BLaER1 (cell line): ENCODE measurements around the gene OSBPL1A.

Experiments
- H3K27ac ChIP-seq: shearing (Covaris generic); formaldehyde crosslinking; 2 replicates; pipeline ENCODE4 v1.8.1; 2022
- H3K27me3 ChIP-seq: shearing (Covaris generic); formaldehyde crosslinking; 2 replicates; pipeline ENCODE4 v1.8.1; 2022
- H3K36me3 ChIP-seq: shearing (Covaris generic); formaldehyde crosslinking; 2 replicates; pipeline ENCODE4 v1.8.1; 2022
- H3K4me1 ChIP-seq: shearing (Covaris generic); formaldehyde crosslinking; 2 replicates; pipeline ENCODE4 v1.8.1; 2022
- H3K4me2 ChIP-seq: shearing (Covaris generic); formaldehyde crosslinking; 2 replicates; pipeline ENCODE4 v1.8.1; 2022
- H3K4me3 ChIP-seq: shearing (Covaris generic); formaldehyde crosslinking; 2 replicates; pipeline ENCODE4 v1.8.1; 2022
- H3K9ac ChIP-seq: shearing (Covaris generic); formaldehyde crosslinking; 2 replicates; pipeline ENCODE4 v1.8.1; 2022
- H3K9me3 ChIP-seq: shearing (Covaris generic); formaldehyde crosslinking; 2 replicates; pipeline ENCODE4 v1.8.1; 2022
- H4K20me1 ChIP-seq: shearing (Covaris generic); formaldehyde crosslinking; 2 replicates; pipeline ENCODE4 v1.8.1; 2022
- Cebpa-rat ChIP-seq: shearing (Covaris generic); IDR thresholded peaks from 2 replicates; pipeline ENCODE4 v1.8.1; 2022

Gene OSBPL1A

DNA sequence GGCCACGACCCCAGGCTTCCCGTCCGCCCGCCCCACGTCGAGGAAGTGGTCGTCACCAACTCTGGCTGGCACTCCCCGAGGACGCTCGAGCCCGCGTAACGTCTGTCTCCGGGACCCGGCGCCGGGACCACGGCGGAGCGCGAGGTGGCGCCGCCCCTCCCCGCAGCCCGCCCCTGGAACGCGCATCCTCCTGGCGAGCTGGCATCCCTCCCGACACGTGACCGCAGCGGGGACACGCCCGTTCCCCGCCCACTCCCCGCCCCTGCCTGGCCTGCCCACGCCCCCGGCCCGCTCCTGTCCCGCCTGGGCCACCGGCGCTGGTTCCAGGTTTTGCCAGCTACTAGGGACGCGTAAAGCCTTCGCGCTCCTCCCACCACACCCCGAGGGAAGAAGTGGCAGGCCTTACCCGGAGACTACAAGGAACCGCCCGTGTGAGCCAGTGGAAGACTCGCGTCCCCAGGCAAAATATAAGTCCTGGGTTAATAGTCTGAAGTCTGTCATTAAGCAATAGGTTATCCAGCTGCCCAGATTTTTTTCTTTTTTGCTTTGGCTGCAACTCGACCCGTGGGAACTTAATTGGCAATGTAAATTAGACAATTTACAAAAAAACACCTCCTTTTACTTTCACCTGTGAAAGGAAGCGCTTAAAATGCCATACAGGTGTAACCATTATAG lies at the start of gene OSBPL1A:
Gene OSBPL1A (minus strand): TSS at position 131 of the 675 bp plus-strand sequence. CDS start 20,291 bp downstream, outside the sequence.
- peak within 1 kb of the TSS; percentile 82 for H3K4me2 ChIP-seq
- H3K27me3 ChIP-seq = no peaks in the 10 kb centered on the region
- peak within 1 kb of the TSS; percentile 90 for H3K9ac ChIP-seq
- H3K4me3 ChIP-seq = peak within 1 kb of the TSS; percentile 88
- TF ChIP-seq Cebpa-rat = no peak
- no peaks in the 10 kb centered on the region for H3K36me3 ChIP-seq
- H3K9me3 ChIP-seq = no peaks in the 10 kb centered on the region
- H3K27ac ChIP-seq = peak within 1 kb of the TSS; percentile 97
- no peaks in the 10 kb centered on the region for H4K20me1 ChIP-seq
- H3K4me1 ChIP-seq = peaks cover 33% of the 10 kb centered on the region

DNA sequence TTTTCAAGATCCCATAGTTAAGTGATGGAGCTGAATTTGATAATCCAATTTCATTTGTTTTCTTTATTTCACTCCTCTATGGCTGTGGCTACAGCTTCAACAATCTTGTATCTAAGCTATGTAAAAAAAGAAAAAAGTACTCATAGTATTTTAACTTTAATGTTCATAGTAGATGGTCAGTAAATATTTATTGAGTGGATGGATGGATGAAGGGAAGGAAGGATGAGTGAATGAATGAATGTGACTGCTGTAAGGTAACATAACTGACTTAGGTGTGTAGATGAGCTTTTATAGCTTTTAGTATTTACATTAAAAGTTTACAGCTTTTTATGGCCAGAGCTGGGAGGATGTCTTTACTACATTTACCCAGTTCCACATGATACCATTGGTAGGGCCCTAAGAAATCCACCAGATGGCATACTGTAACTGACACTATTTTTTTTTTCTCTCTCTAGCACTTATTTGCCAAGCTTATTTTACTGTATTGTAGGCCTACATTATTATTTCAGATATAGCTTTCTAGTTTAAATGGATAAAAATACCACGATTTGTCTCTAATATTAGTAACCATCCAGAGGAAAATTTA lies 49.4 kb upstream of the OSBPL1A start:
- no peaks in the 10 kb centered on the region for H3K27me3 ChIP-seq
- TF ChIP-seq Cebpa-rat = no peak
- H3K4me2 ChIP-seq = no peak overlapping the region
- no peak overlapping the region for H3K9ac ChIP-seq
- no peaks in the 10 kb centered on the region for H3K36me3 ChIP-seq
- no peaks in the 10 kb centered on the region for H4K20me1 ChIP-seq
- H3K4me1 ChIP-seq = peaks cover 8% of the 10 kb centered on the region; the same call in 1 of the 2 replicates
- H3K9me3 ChIP-seq = no peaks in the 10 kb centered on the region
- H3K4me3 ChIP-seq = no peak overlapping the region
- no peak overlapping the region for H3K27ac ChIP-seq

DNA sequence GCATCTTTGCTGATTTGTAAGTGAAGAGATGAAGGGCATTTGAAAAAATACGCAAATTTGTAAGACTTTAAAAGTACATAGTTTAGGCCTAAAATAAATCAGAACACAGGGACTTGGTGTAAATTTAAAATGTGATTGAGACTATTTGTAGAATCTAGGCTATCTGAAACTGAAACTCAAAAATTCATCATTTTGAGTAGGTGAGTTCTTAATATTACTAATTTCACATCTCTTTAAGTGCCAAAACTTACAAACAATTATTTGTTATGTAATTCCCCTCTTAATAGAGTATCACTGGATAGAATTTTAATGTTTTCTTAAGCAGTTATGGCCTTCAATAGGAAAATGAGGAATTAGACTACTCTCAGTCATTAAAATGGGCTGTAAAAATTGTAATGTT lies 48.8 kb upstream of the OSBPL1A start:
- H3K27ac ChIP-seq = no peak overlapping the region
- H3K4me2 ChIP-seq = no peak overlapping the region
- H3K36me3 ChIP-seq = no peaks in the 10 kb centered on the region
- H4K20me1 ChIP-seq = no peaks in the 10 kb centered on the region
- H3K9me3 ChIP-seq = no peaks in the 10 kb centered on the region
- no peak for TF ChIP-seq Cebpa-rat
- H3K27me3 ChIP-seq = no peaks in the 10 kb centered on the region
- H3K9ac ChIP-seq = no peak overlapping the region
- no peak overlapping the region for H3K4me3 ChIP-seq
- peaks cover 8% of the 10 kb centered on the region; the same call in 1 of the 2 replicates for H3K4me1 ChIP-seq

DNA sequence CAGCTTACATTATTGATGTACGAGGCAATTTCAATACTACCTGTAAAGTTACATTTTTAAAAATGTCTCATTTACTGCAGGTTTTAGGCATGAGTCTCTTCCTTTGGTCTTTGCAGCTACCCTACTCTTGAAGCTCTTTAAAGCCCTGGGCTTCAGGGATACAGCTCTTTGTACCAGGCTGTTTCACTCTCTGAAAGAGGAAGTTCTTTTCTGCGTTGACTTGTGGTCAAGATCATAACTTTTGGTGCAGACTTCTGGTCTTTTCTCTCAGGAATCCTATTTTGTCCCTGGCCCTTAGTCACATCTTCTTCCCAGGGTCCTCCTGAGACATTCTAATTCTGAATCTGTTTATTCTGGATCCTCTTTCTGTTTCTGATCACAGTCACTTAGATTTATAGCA lies 46.2 kb upstream of the OSBPL1A start:
- Histone ChIP-seq H3K27me3 (no peaks in the 10 kb centered on the region), H4K20me1 (no peaks in the 10 kb centered on the region), H3K36me3 (no peaks in the 10 kb centered on the region), H3K4me3 (no peak overlapping the region), H3K9me3 (no peaks in the 10 kb centered on the region), H3K27ac (no peak overlapping the region), H3K4me1 (peaks cover 8% of the 10 kb centered on the region; the same call in 1 of the 2 replicates), H3K4me2 (no peak overlapping the region), H3K9ac (no peak overlapping the region)
- TF ChIP-seq Cebpa-rat = no peak

DNA sequence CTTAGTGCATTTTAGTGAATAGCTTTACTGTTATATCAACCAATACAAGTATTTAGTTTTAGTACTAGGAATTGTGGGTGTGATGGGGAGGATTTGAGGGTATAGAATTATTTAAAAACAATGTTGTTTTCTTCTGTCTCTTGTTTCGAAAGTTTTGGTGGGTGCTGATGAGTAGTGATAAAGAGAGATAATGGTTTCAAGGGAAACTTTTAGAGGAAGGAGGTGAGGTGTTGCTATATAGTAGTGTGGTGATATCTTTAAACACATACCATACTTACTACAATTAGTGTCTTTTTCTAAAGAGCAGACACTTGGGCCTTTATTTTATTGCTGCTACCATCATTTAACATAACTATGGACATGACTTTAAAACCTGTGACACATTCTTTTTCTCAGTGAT lies 39.3 kb upstream of the OSBPL1A start:
- H3K27me3 ChIP-seq = no peaks in the 10 kb centered on the region
- no peaks in the 10 kb centered on the region for H3K36me3 ChIP-seq
- no peak overlapping the region for H3K4me3 ChIP-seq
- H3K9ac ChIP-seq = no peak overlapping the region
- no peak overlapping the region for H3K4me2 ChIP-seq
- no peaks in the 10 kb centered on the region for H3K9me3 ChIP-seq
- no peak overlapping the region for H3K27ac ChIP-seq
- H3K4me1 ChIP-seq = no peaks in the 10 kb centered on the region
- TF ChIP-seq Cebpa-rat = no peak
- no peaks in the 10 kb centered on the region for H4K20me1 ChIP-seq

DNA sequence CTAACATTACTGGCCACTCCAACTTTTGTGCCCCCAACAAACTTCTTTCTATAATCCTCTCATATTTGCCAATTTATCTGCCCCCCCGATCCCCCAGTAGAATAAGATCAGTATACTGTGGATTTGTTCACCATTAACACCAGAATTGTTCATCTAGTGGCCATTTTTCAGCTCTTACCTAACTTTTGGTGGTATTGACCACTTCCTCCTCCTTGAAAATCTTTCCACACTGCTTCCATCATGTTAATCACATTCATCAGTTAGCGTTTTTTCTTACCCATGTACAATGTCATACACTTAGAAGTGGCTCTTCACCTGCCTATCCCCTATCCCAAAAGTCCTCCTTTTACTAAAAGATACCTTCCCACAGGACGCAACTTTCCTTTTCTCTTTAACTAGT lies 35.0 kb upstream of the OSBPL1A start:
- Histone ChIP-seq H3K4me3 (no peak overlapping the region), H3K4me1 (no peaks in the 10 kb centered on the region), H4K20me1 (no peaks in the 10 kb centered on the region), H3K27me3 (peaks cover 5% of the 10 kb centered on the region), H3K4me2 (no peak overlapping the region), H3K9ac (no peak overlapping the region), H3K9me3 (peaks cover under 1% of the 10 kb centered on the region; the same call in 1 of the 2 replicates), H3K36me3 (no peaks in the 10 kb centered on the region), H3K27ac (no peak overlapping the region)
- no peak for TF ChIP-seq Cebpa-rat

DNA sequence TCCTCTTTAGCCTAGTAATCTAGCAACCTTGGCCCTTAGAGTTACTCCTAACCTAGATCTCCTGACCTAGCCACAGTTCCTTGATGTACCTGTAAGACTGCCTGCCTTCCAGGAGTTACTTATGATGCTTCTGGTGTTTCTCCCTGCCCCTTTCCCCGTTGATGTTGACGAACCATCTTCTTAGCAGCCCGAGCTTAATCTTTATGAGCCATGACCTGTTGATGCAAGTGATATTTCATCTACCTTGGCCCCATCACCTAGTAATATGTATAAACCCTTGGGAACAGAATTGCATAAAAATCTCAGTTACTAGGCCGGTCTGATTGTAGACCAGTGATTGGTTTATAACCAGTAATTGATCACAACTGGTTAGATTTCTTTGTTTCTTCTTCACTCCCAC lies 31.6 kb upstream of the OSBPL1A start:
- no peak for TF ChIP-seq Cebpa-rat
- H3K9ac ChIP-seq = no peak overlapping the region
- H3K4me2 ChIP-seq = no peak overlapping the region
- no peak overlapping the region for H3K4me3 ChIP-seq
- H4K20me1 ChIP-seq = no peaks in the 10 kb centered on the region
- H3K9me3 ChIP-seq = peaks cover 21% of the 10 kb centered on the region
- no peak overlapping the region for H3K27ac ChIP-seq
- peaks cover 29% of the 10 kb centered on the region for H3K27me3 ChIP-seq
- no peaks in the 10 kb centered on the region for H3K4me1 ChIP-seq
- peaks cover 7% of the 10 kb centered on the region; the same call in 1 of the 2 replicates for H3K36me3 ChIP-seq

DNA sequence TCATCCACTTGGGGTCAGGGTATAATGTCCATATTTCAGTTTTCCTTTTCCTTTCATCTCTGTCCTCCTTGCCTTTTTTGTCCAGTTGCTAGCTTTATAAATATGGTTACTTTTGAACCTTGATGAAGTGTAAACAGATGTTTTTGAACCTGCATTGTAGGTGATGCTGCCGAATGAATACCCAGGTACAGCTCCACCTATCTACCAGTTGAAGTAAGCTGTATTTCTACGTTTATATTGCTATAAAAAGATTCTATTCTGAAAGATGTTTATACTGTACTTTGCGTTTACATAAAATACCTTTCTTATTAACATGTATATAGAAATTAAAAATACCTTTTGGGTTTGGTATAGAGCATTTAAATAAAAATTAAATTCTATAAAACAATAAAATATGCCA lies 31.1 kb upstream of the OSBPL1A start:
- H3K4me3 ChIP-seq = no peak overlapping the region

DNA sequence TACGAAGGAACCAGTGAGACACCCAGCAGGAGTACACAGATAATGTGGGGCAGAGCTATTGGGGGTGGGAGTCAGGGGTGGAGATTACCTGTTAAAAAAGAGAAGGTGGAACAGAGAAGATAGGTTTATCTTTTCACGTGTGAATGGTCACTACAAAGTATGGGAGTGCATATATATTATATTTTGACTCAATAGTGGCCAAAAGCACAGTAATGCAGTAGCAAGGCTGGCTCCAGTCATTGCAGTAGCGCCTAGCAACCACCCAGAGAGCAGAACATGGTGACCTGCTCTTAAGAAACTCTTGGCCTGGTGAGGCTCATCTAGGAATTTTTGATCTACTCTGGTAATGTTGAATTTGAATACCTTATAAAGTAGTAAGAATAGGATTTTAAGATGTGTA lies 29.9 kb upstream of the OSBPL1A start:
- Histone ChIP-seq H3K4me3 (no peak overlapping the region), H3K4me1 (no peaks in the 10 kb centered on the region), H3K36me3 (peaks cover 7% of the 10 kb centered on the region; the same call in 1 of the 2 replicates), H3K9me3 (peaks cover 21% of the 10 kb centered on the region), H3K27me3 (peaks cover 29% of the 10 kb centered on the region), H3K4me2 (no peak overlapping the region), H3K9ac (no peak overlapping the region), H3K27ac (no peak overlapping the region), H4K20me1 (no peaks in the 10 kb centered on the region)
- no peak for TF ChIP-seq Cebpa-rat

More for the DNA sequence above, 31.1 kb upstream of the OSBPL1A start:
- no peak for TF ChIP-seq Cebpa-rat
- no peak overlapping the region for H3K9ac ChIP-seq
- no peaks in the 10 kb centered on the region for H4K20me1 ChIP-seq
- peaks cover 21% of the 10 kb centered on the region for H3K9me3 ChIP-seq
- H3K27me3 ChIP-seq = peaks cover 29% of the 10 kb centered on the region
- no peaks in the 10 kb centered on the region for H3K4me1 ChIP-seq
- no peak overlapping the region for H3K4me2 ChIP-seq
- no peak overlapping the region for H3K27ac ChIP-seq
- peaks cover 7% of the 10 kb centered on the region; the same call in 1 of the 2 replicates for H3K36me3 ChIP-seq

DNA sequence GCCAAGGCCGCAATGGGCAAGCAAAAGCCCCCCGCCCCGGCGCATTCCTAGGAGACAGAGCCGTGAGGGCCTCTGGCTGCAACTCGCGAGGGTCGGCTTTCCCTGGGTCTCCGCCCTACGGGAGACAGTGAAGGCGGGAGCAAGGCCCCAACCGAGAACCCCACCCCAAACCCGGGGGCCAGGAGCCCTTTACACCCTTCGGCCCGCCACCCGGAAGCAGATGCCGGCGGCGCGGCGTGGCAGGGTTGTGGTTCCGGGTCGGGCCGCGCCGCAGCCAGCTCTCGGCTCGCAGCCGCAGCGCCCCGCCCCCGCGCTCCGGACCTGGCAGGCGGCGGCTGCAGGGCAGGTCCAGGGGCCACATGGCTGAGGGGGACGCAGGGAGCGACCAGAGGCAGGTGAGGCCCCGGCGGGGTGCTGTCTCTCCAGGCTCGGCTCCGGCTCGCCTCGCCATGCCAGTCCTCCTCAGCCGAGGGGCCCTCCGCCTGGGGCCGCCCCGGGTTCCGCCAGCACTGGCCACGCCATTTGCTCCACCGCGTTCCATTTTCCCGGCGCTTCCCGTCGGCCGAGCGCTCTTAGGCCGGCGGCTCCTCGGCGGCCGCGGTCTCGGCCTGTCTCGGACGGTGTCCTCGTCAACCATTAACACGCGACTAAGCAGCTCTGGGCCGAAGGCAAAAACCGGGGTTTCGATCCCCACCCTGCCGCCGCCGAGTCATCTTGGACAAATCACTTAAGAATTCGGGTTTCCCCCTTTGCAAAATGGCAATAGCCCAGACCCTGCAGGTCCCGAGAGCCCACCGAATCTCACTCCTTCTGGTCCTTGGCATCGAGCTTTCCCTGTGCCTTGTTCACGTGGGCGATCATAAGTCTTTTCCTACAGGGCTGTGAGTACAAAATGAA lies 29.0 kb upstream of the OSBPL1A start, which contains the start of gene IMPACT:
Gene IMPACT (plus strand): TSS at position 273 of the 897 bp plus-strand sequence. CDS start 87 bp downstream, at position 360.
- H3K9me3 ChIP-seq = peaks cover 21% of the 10 kb centered on the region
- peak within 1 kb of the TSS; percentile 54 for H3K4me3 ChIP-seq
- peak within 1 kb of the TSS; percentile 29 for H3K4me2 ChIP-seq
- H3K36me3 ChIP-seq = peaks cover 7% of the 10 kb centered on the region; the same call in 1 of the 2 replicates
- no peaks in the 10 kb centered on the region for H3K4me1 ChIP-seq
- no peak within 1 kb of the TSS for H3K27ac ChIP-seq
- H3K9ac ChIP-seq = no peak within 1 kb of the TSS
- H4K20me1 ChIP-seq = no peaks in the 10 kb centered on the region
- no peak for TF ChIP-seq Cebpa-rat
- H3K27me3 ChIP-seq = peaks cover 29% of the 10 kb centered on the region
